Lower leg skin (tissue), 3 donors: ENCODE measurements around the gene VPS4B.

Source experiments
- POLR2A ChIP-seq, 2 donors: fragments of 450-650 bp; IDR thresholded peaks; one replicate each; pipeline ENCODE4 v1.6.1; 2016 to 2017; ENCODE audit warnings: antibody characterized with exemption in 2 of 2, mild to moderate bottlenecking in 1 of 2, moderate library complexity in 1 of 2
- TF ChIP-seq, protein P1 (sequence below), 3 donors: fragments of 450-650 bp; IDR thresholded peaks; one replicate each; pipeline ENCODE4 v1.5.1; 2016; ENCODE audit warnings: antibody characterized with exemption in 3 of 3, mild to moderate bottlenecking in 3 of 3, moderate library complexity in 2 of 3

DNA sequence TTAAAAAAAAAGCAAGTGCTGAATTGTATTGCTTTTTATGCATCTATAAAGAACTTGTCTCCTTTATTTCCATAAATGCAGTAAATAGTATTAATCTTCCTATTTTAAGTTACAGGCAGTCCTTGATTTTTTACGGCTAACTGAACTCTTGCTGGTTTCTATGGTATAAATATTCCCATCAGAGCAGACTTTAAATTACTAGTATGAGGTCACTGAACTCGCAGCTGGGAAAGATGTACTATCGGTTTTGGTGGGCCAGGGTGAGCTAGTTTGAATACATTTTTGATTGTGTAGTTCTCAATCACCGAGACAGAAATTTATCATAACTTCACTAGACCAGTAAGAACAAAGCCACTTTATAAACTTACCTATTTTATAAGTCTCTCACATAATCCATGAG lies 34.4 kb downstream of the VPS4B start:
- TF ChIP-seq, protein P1, sequence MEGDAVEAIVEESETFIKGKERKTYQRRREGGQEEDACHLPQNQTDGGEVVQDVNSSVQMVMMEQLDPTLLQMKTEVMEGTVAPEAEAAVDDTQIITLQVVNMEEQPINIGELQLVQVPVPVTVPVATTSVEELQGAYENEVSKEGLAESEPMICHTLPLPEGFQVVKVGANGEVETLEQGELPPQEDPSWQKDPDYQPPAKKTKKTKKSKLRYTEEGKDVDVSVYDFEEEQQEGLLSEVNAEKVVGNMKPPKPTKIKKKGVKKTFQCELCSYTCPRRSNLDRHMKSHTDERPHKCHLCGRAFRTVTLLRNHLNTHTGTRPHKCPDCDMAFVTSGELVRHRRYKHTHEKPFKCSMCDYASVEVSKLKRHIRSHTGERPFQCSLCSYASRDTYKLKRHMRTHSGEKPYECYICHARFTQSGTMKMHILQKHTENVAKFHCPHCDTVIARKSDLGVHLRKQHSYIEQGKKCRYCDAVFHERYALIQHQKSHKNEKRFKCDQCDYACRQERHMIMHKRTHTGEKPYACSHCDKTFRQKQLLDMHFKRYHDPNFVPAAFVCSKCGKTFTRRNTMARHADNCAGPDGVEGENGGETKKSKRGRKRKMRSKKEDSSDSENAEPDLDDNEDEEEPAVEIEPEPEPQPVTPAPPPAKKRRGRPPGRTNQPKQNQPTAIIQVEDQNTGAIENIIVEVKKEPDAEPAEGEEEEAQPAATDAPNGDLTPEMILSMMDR (IDR thresholded peaks at IDR 0.05), result no peak
- TF ChIP-seq POLR2A (IDR thresholded peaks at IDR 0.05), result no peak
